ENCODE data around the gene MAD1L1.

- no peak for TF ChIP-seq CTCF (IDR thresholded peaks at IDR 0.05; ENCODE audit: insufficient read depth, low read depth, low read length)
- no peak for TF ChIP-seq EZH2 (IDR thresholded peaks at IDR 0.05; ENCODE audit: insufficient read depth, low read length)
These were observed 61.9 kb downstream of the MAD1L1 start for GRCh38 chr7:2170576-2171521.
